Activated naive CD4-positive, alpha-beta T cell treated with anti-CD3 and anti-CD28 coated beads, Interleukin-2, amount 10 ng/mL, durations not matched to agents 7 days and 5 days (primary cell): Measurements from ENCODE around the gene SLC6A4.
"Not testable (repeated sequence)": the region's sequence is repeated elsewhere in the genome, so short reads cannot be mapped to it uniquely, and the experiment has no call there.

Experiments
- CTCF ChIA-PET: fragments of 350-600 bp; sonication (Branson Sonifier 250); formaldehyde crosslinking; loops from one replicate; lab custom pipeline; 2021; ENCODE audit warnings: antibody characterized with exemption; lab: Charles Lee
- DNase-seq: peaks from one replicate; pipeline ENCODE4 v3.0.0-alpha.2; 2020
- H3K27ac Mint-ChIP-seq: one replicate; pipeline ENCODE4 v1.8.0; 2021; ENCODE audit warnings: mild to moderate bottlenecking, moderate library complexity, mixed read lengths
- H3K27me3 Mint-ChIP-seq: one replicate; pipeline ENCODE4 v1.8.0; 2021; ENCODE audit warnings: mild to moderate bottlenecking, mixed read lengths
- H3K36me3 Mint-ChIP-seq: one replicate; pipeline ENCODE4 v1.8.0; 2021; ENCODE audit warnings: mixed read lengths
- H3K4me1 Mint-ChIP-seq: one replicate; pipeline ENCODE4 v1.8.0; 2021; ENCODE audit warnings: mixed read lengths
- H3K4me3 Mint-ChIP-seq: one replicate; pipeline ENCODE4 v1.8.0; 2021; ENCODE audit warnings: mild to moderate bottlenecking, moderate library complexity, mixed read lengths
- H3K9me3 Mint-ChIP-seq: one replicate; pipeline ENCODE4 v1.8.0; 2021; ENCODE audit warnings: mixed read lengths

Gene SLC6A4

GRCh38 chr17:30164531-30164930 lies 71.0 kb downstream of the SLC6A4 start:
- H3K4me3 Mint-ChIP-seq: no peak overlapping the region
- H3K27ac Mint-ChIP-seq: no peak overlapping the region
- peaks cover 3% of the 10 kb centered on the region for H3K4me1 Mint-ChIP-seq
- DNase-seq: no peak
- no peaks in the 10 kb centered on the region for H3K27me3 Mint-ChIP-seq
- H3K36me3 Mint-ChIP-seq: peaks cover 27% of the 10 kb centered on the region
- H3K9me3 Mint-ChIP-seq: peaks cover 8% of the 10 kb centered on the region
- CTCF ChIA-PET: interaction anchor here (1.9 kb wide), 2 partner anchors 60 to 172 kb away, joined by 8 read pairs; no protein-coding TSS in a partner anchor

- Mint-ChIP-seq H3K9me3 (peaks cover 14% of the 10 kb centered on the region), H3K4me3 (no peak overlapping the region), H3K27ac (no peak overlapping the region), H3K27me3 (no peaks in the 10 kb centered on the region), H3K4me1 (peaks cover 3% of the 10 kb centered on the region), H3K36me3 (peaks cover 46% of the 10 kb centered on the region)
- CTCF ChIA-PET: no interaction called here
- DNase-seq: no peak
Observed at GRCh38 chr17:30161601-30162000, 73.9 kb downstream of the SLC6A4 start.

GRCh38 chr17:30160419-30161172 lies 74.9 kb downstream of the SLC6A4 start:
- Mint-ChIP-seq H3K27me3 (no peaks in the 10 kb centered on the region), H3K9me3 (peaks cover 14% of the 10 kb centered on the region), H3K27ac (no peak overlapping the region), H3K4me1 (no peaks in the 10 kb centered on the region), H3K4me3 (no peak overlapping the region), H3K36me3 (peaks cover 46% of the 10 kb centered on the region)
- DNase-seq: no peak
- CTCF ChIA-PET: no interaction called here

GRCh38 chr17:30158896-30159625 lies 76.4 kb downstream of the SLC6A4 start:
- H3K9me3 Mint-ChIP-seq: peaks cover 14% of the 10 kb centered on the region
- H3K36me3 Mint-ChIP-seq: peaks cover 47% of the 10 kb centered on the region
- DNase-seq: no peak
- no peak overlapping the region for H3K27ac Mint-ChIP-seq
- no peaks in the 10 kb centered on the region for H3K4me1 Mint-ChIP-seq
- no peaks in the 10 kb centered on the region for H3K27me3 Mint-ChIP-seq
- H3K4me3 Mint-ChIP-seq: no peak overlapping the region
- CTCF ChIA-PET: no interaction called here

GRCh38 chr17:30155389-30155788 lies 80.1 kb downstream of the SLC6A4 start:
- Mint-ChIP-seq H3K27me3 (no peaks in the 10 kb centered on the region), H3K4me1 (no peaks in the 10 kb centered on the region), H3K9me3 (peaks cover 12% of the 10 kb centered on the region), H3K4me3 (no peak overlapping the region), H3K36me3 (peaks cover 38% of the 10 kb centered on the region), H3K27ac (no peak overlapping the region)
- CTCF ChIA-PET: no interaction called here
- DNase-seq: no peak

- Mint-ChIP-seq H3K4me1 (no peaks in the 10 kb centered on the region), H3K27ac (peak overlapping the region; percentile 21), H3K27me3 (no peaks in the 10 kb centered on the region), H3K36me3 (peaks cover 21% of the 10 kb centered on the region), H3K9me3 (no peaks in the 10 kb centered on the region), H3K4me3 (no peak overlapping the region)
- CTCF ChIA-PET: no interaction called here
- DNase-seq: no peak
Observed at GRCh38 chr17:30153463-30153862, 82.0 kb downstream of the SLC6A4 start.

- Mint-ChIP-seq H3K4me3 (no peak overlapping the region), H3K9me3 (no peaks in the 10 kb centered on the region), H3K36me3 (peaks cover 8% of the 10 kb centered on the region), H3K4me1 (no peaks in the 10 kb centered on the region), H3K27me3 (no peaks in the 10 kb centered on the region), H3K27ac (no peak overlapping the region)
- CTCF ChIA-PET: interaction anchor here (0.7 to 1.1 kb wide), 2 partner anchors 26 to 527 kb away, joined by 3 to 4 read pairs; no protein-coding TSS in a partner anchor
- DNase-seq: no peak
Observed at GRCh38 chr17:30151471-30151870, 84.0 kb downstream of the SLC6A4 start.

- no peaks in the 10 kb centered on the region for H3K9me3 Mint-ChIP-seq
- DNase-seq: no peak
- no peak overlapping the region for H3K4me3 Mint-ChIP-seq
- H3K36me3 Mint-ChIP-seq: peaks cover 5% of the 10 kb centered on the region
- no peaks in the 10 kb centered on the region for H3K4me1 Mint-ChIP-seq
- no peaks in the 10 kb centered on the region for H3K27me3 Mint-ChIP-seq
- CTCF ChIA-PET: no interaction called here
- H3K27ac Mint-ChIP-seq: no peak overlapping the region
Observed at GRCh38 chr17:30148376-30148775, 87.1 kb downstream of the SLC6A4 start.

GRCh38 chr17:30147860-30148259 lies 87.6 kb downstream of the SLC6A4 start:
- DNase-seq, H3K9me3 Mint-ChIP-seq, CTCF ChIA-PET, H3K27me3 Mint-ChIP-seq, H3K27ac Mint-ChIP-seq, H3K4me3 Mint-ChIP-seq, H3K36me3 Mint-ChIP-seq, H3K4me1 Mint-ChIP-seq: not testable (repeated sequence)
